Coronary artery (tissue), 2 donors: ENCODE data around the gene SELENON.

Experiments used
- DNase-seq: peaks from one replicate; pipeline ENCODE4 v3.0.0-alpha.2; 2017; ENCODE audit warnings: low spot score
- H3K27ac ChIP-seq, 2 donors: fragments of 200-600 bp; sonication (generic); one replicate each; pipeline ENCODE4 v1.5.1; 2016 to 2019
- H3K4me3 ChIP-seq: fragments of 200-600 bp; sonication (generic); 2 replicates; pipeline ENCODE4 v1.5.1; 2016; ENCODE audit warnings: mild to moderate bottlenecking, moderate library complexity
- TF ChIP-seq, protein P1 (sequence below): fragments of 200-600 bp; sonication (generic); IDR thresholded peaks from one replicate; pipeline ENCODE4 v1.5.1; 2019; ENCODE audit warnings: antibody characterized with exemption

The SELENON gene

DNA sequence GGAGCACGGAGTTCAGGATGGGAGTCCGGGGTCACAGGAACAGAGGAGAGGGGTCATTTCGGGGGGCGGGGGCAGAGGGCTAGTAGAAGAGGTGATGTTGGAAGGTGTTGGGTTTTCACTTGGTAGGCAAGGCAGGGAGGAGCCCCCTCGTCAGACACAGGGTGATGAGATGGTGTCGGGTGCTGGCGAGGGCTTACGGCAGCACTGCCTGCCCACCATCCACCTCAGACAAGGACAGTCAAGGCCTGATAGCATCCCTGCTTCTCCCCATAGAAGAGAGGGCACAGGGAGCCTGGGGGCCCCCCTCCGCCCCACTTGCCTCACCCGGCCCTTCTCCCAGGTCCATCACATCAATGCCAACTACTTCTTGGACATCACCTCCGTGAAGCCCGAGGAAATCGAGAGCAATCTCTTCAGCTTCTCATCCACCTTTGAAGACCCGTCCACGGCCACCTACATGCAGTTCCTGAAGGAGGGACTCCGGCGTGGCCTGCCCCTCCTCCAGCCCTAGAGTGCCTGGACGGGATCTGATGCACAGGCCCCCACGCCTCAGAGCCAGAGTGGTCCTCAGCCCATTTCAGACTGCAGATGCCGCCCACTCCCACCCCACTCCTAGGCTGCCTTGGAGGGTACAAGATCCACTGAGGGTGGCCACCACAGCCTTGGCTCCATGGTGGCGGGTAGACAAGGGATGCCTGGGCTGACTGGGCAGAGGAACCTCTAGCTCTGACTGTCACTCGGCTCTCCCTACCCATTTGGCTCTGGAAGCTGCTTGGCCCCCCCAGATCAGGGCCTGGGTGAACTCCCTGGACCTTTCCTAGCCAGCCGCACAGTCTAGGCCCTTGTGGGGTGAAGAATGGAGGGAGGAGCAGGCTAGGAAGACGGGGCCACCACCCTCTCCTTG is 15.5 kb downstream of the SELENON start:
- DNase-seq = peak; percentile 69
- TF ChIP-seq, protein P1, sequence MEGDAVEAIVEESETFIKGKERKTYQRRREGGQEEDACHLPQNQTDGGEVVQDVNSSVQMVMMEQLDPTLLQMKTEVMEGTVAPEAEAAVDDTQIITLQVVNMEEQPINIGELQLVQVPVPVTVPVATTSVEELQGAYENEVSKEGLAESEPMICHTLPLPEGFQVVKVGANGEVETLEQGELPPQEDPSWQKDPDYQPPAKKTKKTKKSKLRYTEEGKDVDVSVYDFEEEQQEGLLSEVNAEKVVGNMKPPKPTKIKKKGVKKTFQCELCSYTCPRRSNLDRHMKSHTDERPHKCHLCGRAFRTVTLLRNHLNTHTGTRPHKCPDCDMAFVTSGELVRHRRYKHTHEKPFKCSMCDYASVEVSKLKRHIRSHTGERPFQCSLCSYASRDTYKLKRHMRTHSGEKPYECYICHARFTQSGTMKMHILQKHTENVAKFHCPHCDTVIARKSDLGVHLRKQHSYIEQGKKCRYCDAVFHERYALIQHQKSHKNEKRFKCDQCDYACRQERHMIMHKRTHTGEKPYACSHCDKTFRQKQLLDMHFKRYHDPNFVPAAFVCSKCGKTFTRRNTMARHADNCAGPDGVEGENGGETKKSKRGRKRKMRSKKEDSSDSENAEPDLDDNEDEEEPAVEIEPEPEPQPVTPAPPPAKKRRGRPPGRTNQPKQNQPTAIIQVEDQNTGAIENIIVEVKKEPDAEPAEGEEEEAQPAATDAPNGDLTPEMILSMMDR = no peak
- Histone ChIP-seq H3K4me3 (no peak overlapping the region), H3K27ac (no peak overlapping the region)

DNA sequence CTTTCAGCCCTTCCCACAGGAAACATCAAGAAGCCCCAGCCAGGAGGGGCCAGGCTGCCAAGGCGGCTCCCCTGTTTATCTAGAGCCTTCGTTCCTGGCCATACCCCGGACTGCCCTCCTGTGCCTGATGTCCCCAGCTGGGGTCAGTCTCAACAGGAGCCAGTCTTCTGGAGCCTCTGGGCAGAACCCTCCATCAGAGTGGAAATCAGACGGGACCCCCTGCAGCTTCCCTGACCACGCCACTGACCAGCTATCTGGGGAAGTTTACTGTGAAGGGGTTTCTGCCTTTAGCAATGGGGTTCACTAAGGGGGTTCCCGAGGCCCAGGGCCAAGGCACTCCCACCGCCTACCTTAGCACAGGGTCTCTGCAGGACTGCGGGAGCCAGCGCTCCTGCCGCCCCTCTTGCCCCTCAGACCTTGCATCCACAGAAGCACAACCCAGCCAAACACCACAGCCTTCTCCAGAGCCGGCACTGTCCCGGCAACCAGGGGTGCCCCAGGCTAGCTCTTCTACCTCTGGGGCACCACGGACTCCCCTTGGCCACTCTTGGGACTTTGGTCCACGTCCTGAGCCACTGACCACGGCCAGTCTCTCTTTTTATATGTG is 16.2 kb downstream of the SELENON start:
- DNase-seq = peak; percentile 62
- TF ChIP-seq, protein P1 = no peak
- H3K27ac ChIP-seq = no peak overlapping the region
- no peak overlapping the region for H3K4me3 ChIP-seq

DNA sequence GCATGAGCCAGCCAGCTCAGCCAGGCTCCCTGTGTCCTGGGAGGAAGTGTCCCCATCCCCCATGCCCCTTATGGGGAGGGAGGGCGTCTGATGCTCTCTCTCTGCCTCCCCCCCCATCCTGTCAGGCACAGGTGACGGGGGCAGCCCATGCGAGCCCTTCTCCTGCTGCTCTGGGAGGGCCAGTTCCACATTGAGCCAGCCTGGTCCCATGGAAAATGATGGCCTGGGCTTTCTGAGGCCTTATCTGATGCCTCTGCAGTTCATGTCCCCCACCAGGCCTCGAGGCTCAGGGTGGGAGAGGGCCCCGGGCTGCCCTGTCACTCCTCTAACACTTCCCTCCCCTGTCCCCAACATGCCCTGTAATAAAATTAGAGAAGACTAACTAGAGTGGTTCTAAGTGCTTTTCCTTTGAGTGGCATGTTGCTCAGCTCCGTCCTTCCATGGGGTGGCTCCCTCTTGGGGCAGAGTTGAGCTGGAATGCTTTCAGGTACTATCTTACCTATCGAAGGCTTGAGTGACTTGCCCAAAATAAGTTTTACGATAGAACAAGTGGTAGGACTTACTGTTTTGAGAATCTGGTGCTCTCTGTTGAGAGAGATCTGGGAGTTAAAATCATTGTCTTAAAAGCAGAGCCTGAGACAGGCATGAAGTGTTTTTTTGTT is 18.0 kb downstream of the SELENON start:
- Histone ChIP-seq H3K4me3 (no peak overlapping the region), H3K27ac (no peak overlapping the region)
- no peak for DNase-seq
- TF ChIP-seq, protein P1 = no peak

DNA sequence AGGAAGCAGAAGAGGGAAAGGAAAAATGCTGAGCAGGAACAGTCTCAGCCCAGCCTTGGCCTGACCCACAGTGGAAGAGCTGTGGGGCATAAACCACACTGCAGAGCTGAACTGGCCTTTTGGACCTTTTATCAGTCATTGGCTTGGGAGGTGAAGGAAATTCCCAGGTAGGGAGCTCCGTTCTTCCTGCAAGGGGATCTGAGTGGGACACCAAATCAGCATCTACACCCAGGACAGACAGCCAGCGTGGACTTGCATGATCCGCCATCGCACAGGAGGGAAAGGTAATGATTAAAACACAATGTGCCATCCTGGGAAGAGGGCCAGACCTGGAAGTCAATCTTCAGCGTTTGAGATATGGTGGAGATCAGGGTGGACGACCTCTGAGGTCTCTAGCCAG is 18.6 kb downstream of the SELENON start:
- TF ChIP-seq, protein P1 = no peak
- no peak for DNase-seq
- Histone ChIP-seq H3K27ac (peak overlapping the region in 1 of 2 donors; percentile 8), H3K4me3 (peak overlapping the region; percentile 92)

DNA sequence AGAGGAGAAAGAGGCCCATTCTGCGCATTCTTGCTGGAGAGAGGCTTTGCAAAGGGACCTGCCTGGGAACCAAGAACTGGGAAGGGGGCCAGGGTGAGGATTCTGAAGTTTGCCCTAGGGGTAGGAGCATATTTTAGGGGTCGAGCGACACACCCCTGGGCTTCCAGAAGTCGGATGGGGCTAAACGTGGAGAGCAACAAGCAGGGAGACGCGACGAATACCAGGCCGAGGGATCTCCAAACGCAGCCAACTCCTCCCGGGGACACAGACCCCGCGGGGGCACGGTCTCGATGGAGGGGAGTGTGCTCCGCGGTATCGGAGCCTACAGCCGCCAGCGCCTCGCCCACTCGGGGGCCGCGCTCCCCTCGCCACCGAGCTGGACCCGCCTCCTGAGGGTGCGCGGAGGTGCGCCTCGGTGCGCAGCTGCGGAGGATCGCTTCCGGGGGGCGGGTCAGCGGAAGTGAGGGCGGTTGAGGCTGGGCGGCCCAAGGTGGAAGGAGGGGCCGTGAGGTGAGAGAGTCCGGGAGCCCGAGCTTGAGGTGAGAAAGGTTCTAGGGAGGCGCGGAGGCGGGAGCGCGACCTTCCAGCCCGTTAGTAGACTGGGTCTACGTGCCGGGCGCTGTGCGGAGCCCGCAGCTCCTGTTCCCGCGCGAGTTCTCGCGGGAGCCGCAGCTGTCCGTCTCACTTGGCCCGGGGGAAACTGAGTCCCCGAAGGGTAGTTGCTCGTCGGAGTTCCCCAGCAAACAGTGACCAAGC is 19.7 kb downstream of the SELENON start, which contains the start of gene MTFR1L:
TSS of gene MTFR1L (plus strand) at position 464 of the 756 bp plus-strand sequence. CDS start 3,151 bp downstream, outside the sequence.
- H3K27ac ChIP-seq = peak within 1 kb of the TSS; percentile 71 to 93
- peak; percentile 88 for DNase-seq
- TF ChIP-seq, protein P1 = no peak
- H3K4me3 ChIP-seq = peak within 1 kb of the TSS; percentile 92

DNA sequence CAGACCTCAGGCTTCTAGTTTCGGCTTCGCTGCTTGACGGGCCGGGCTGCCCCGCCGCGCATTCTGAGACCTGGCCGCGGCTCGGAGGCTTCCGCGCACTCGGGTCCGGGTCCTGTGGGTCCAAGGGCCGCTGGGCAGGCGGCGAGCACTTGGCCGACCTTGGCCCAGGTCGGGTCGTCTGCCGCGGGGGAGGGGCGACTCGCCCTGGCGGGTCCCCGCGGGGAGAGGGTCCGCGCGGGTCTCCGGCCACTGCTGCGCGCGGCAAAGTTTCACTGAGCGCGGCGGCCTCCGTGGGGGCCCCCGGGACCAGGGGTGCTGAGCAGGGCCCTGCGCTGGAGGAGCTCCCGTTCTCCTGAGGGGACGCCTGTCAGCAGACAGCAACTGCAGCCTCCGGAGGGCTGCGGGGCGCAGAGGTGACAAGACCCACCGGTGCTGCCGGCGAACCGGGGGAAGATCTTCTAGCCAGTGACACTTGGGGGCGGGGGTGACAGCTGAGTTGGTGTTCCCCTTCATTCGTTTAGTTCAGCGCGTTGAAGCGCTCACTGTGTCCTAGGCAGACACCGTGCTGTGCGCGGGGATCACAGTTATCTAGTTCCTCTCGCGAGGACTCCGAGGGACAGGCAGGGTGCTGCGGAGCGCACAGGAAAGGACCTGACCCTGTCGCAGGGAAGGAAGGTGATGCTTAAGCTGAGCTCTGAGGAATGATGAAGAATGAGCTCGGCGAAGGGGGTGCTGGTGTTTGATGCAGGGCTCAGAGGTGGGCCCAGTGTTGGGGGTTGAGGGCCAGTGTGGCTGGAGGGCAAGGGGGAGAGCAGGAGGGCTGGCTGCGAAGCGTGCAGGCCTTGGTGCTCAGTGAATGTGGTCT is 20.5 kb downstream of the SELENON start:
- Histone ChIP-seq H3K27ac (peak overlapping the region; percentile 71 to 93), H3K4me3 (peak overlapping the region; percentile 92)
- DNase-seq = peak; percentile 74
- TF ChIP-seq, protein P1 = no peak
